Measurements from ENCODE around the gene AKT2.

GRCh38 chr19:40247735-40248262 is 37.3 kb downstream of the AKT2 start:
- TF ChIP-seq CTCF (conservative IDR thresholded peaks at IDR 0.05) = no peak
- TF ChIP-seq ZFX (IDR thresholded peaks at IDR 0.05) = no peak

Data from C4-2B (cell line).